GM19452 (cell line): ENCODE measurements around the gene IRGC.
"Not testable (repeated sequence)": the region's sequence is repeated elsewhere in the genome, so short reads cannot be mapped to it uniquely, and the experiment has no call there.

Experiments used
- ATAC-seq: cut with Tn5 transposase; IDR thresholded peaks from one replicate; pipeline ENCODE4 v1.9.1; 2021; ENCODE audit not compliant: unreplicated experiment

The IRGC gene

GRCh38 chr19:43715776-43716175, at the start of gene IRGC:
TSS of gene IRGC (plus strand) at chr19:43716076. CDS start at chr19:43718559, 2,483 bp downstream.
- ATAC-seq = no peak

GRCh38 chr19:43667126-43667875, 48.6 kb upstream of the IRGC start:
- ATAC-seq = no peak

GRCh38 chr19:43667876-43668405, 47.9 kb upstream of the IRGC start:
- no peak for ATAC-seq

GRCh38 chr19:43668406-43669109, 47.3 kb upstream of the IRGC start:
- peak; percentile 84 for ATAC-seq

GRCh38 chr19:43672061-43672679, 43.7 kb upstream of the IRGC start:
- ATAC-seq = no peak

GRCh38 chr19:43673637-43674036, 42.2 kb upstream of the IRGC start:
- ATAC-seq = no peak

GRCh38 chr19:43674183-43674582, 41.7 kb upstream of the IRGC start:
- ATAC-seq = no peak

- ATAC-seq = no peak
These were observed 41.3 kb upstream of the IRGC start for GRCh38 chr19:43674596-43674995.

GRCh38 chr19:43675269-43675879, 40.5 kb upstream of the IRGC start:
- no peak for ATAC-seq

- no peak for ATAC-seq
These were observed 40.0 kb upstream of the IRGC start for GRCh38 chr19:43675906-43676305.

- ATAC-seq = no peak
These were observed 37.2 kb upstream of the IRGC start for GRCh38 chr19:43678512-43679261.

GRCh38 chr19:43681821-43682220, 34.1 kb upstream of the IRGC start:
- ATAC-seq = no peak

GRCh38 chr19:43682269-43682668, 33.6 kb upstream of the IRGC start:
- not testable (repeated sequence) for ATAC-seq

- ATAC-seq = no peak
These were observed 32.8 kb upstream of the IRGC start for GRCh38 chr19:43682824-43683661.

- ATAC-seq = no peak
These were observed 32.0 kb upstream of the IRGC start for GRCh38 chr19:43683905-43684304.

- no peak for ATAC-seq
These were observed 31.6 kb upstream of the IRGC start for GRCh38 chr19:43684326-43684725.

- no peak for ATAC-seq
These were observed 28.2 kb upstream of the IRGC start for GRCh38 chr19:43687660-43687997.

- no peak for ATAC-seq
These were observed 27.7 kb upstream of the IRGC start for GRCh38 chr19:43688059-43688701.

- ATAC-seq = no peak
These were observed 25.4 kb upstream of the IRGC start for GRCh38 chr19:43690444-43690843.
